Stomach (tissue), 9 donors: ENCODE results near the gene BCAS3. TPM values are rescaled to one million over a fixed set of nuclear protein-coding genes. Genes with fewer than 3 reads are reported as not detected.
"Not testable (repeated sequence)": the region's sequence is repeated elsewhere in the genome, so short reads cannot be mapped to it uniquely, and the experiment has no call there.

Experiments
- DNase-seq, 2 donors: peaks; one replicate each; pipeline versions ENCODE4 v3.0.0 to v3.0.0-alpha.2; 2013 to 2019
- H3K27ac ChIP-seq, 5 donors: fragments of 200-600 bp in 4 of 5; sonication (generic) in 4 of 5; one replicate each; pipeline ENCODE4 v1.5.1; 2013 to 2019; ENCODE audit warnings: mild to moderate bottlenecking in 1 of 5, moderate library complexity in 1 of 5
- H3K27me3 ChIP-seq, 3 donors: fragments of 200-600 bp; sonication (generic); one replicate each; pipeline ENCODE4 v1.5.1; 2017 to 2019; ENCODE audit warnings: mixed run types in 1 of 3
- H3K36me3 ChIP-seq, 4 donors: fragments of 200-600 bp; sonication (generic); 1 replicate in 3 of 4; 2 replicates in 1 of 4; pipeline ENCODE4 v1.5.1; 2016 to 2019
- H3K4me1 ChIP-seq, 4 donors: fragments of 200-600 bp; sonication (generic); one replicate each; pipeline ENCODE4 v1.5.1; 2016 to 2019
- H3K4me3 ChIP-seq, 4 donors: fragments of 200-600 bp; sonication (generic) in 3 of 4; one replicate each; pipeline ENCODE4 v1.5.1; 2016 to 2019; ENCODE audit warnings: mild to moderate bottlenecking in 1 of 4
- H3K9me3 ChIP-seq, 4 donors: fragments of 200-600 bp; sonication (generic); one replicate each; pipeline ENCODE4 v1.5.1; 2016 to 2019
- CTCF ChIP-seq, 7 experiments: fragments of 450-650 bp in 4 of 7; fragments of 200-600 bp in 3 of 7; sonication (generic) in 3 of 7; IDR thresholded peaks; one replicate each; pipeline ENCODE4 v1.5.1; 2016 to 2019; ENCODE audit warnings: antibody characterized with exemption in 7 of 7, control low read depth in 2 of 7, mild to moderate bottlenecking in 1 of 7
- EP300 ChIP-seq: sonication (generic); formaldehyde crosslinking; IDR thresholded peaks from one replicate; pipeline ENCODE4 v1.6.1; 2017; ENCODE audit warnings: antibody characterized with exemption
- POLR2A ChIP-seq, 4 donors: fragments of 450-650 bp; IDR thresholded peaks; one replicate each; pipeline ENCODE4 v1.6.1; 2016; ENCODE audit warnings: antibody characterized with exemption in 4 of 4, control low read depth in 2 of 4, mild to moderate bottlenecking in 1 of 4, moderate library complexity in 1 of 4
- POLR2AphosphoS5 ChIP-seq, 3 donors: sonication (generic); formaldehyde crosslinking; IDR thresholded peaks; one replicate each; pipeline ENCODE4 v1.6.1; 2016; ENCODE audit warnings: antibody characterized with exemption in 3 of 3
- WGBS, 5 donors: extraction: QIAGEN DNeasy Blood & Tissue Kit in 3 of 5; methylation state at CpG; one replicate each; pipeline versions ENCODE4 v1.1.5 to v1.1.7; 2013 to 2018; 5-methylcytosine and 5-hydroxymethylcytosine counted together
- intact Hi-C: fragments of 100-400 bp; cut with DNase I; formaldehyde crosslinking; loops from one replicate; pipeline ENCODE4 v1.15.1; 2023; ENCODE audit warnings: low total_unique reads
- polyA plus RNA-seq, 3 donors: library from polyadenylated mRNA; stranded (reverse); fragments of 200-250 nt; gene quantifications; one replicate each; pipeline ENCODE4 v1.2.3, GENCODE V29; 2013
- total RNA-seq, 5 donors: library from RNA; depleted of rRNA; stranded (reverse); fragments of >200 nt; gene quantifications; one replicate each; pipeline versions ENCODE4 v1.1.0 to v1.2.3, GENCODE V29; 2014 to 2016
- donor health status: healthy with polysubstance abuse.
- donor health status: Bipolar disorder and iron deficiency.
- donor health status: healthy.

The BCAS3 gene
- total and polyA plus RNA-seq, 8 donors, result 4.9 to 150 (median 25.3) TPM

- WGBS, 5 donors, result 95 to 100% (median 97%) methylated on average over 1 of the region's 1 CpG
- Histone ChIP-seq H3K27ac (no peak overlapping the region), H3K27me3 (no peaks in the 10 kb centered on the region), H3K4me3 (no peak overlapping the region), H3K9me3 (peaks cover 0 to 14% (median 4%) of the 10 kb centered on the region in 4 donors), H3K36me3 (peaks cover 3 to 15% (median 7%) of the 10 kb centered on the region in 4 donors), H3K4me1 (no peaks in the 10 kb centered on the region)
- intact Hi-C loops, result no loop called here
- TF ChIP-seq EP300 (no peak), POLR2AphosphoS5 (IDR thresholded peaks at IDR 0.05) (no peak), POLR2A (IDR thresholded peaks at IDR 0.05) (no peak), CTCF (IDR thresholded peaks at IDR 0.05) (no peak)
- DNase-seq, result no peak
These were observed 79.8 kb downstream of the BCAS3 start for GRCh38 chr17:60757437-60757836.

GRCh38 chr17:60759756-60760155 lies 82.1 kb downstream of the BCAS3 start:
- TF ChIP-seq POLR2A (IDR thresholded peaks at IDR 0.05) (no peak), CTCF (IDR thresholded peaks at IDR 0.05) (no peak), POLR2AphosphoS5 (IDR thresholded peaks at IDR 0.05) (no peak)
- intact Hi-C loops, result no loop called here
- H3K9me3 ChIP-seq, result peaks cover 0 to 14% (median 4%) of the 10 kb centered on the region in 4 donors

DNA sequence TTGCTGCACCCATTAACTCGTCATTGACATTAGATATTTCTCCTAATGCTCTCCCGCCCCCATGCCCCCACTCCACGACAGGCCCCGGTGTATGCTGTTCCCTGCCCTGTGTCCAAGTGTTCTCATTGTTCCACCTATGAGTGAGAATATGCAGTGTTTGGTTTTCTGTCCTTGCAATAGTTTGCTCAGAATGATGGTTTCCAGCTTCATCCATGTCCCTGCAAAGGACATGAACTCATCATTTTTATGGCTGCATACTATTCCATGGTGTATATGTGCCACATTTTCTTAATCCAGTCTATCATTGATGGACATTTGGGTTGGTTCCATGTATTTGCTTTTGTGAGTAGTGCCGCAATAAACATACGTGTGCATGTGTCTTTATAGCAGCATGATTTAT lies 83.7 kb downstream of the BCAS3 start:
- H3K4me1 ChIP-seq, DNase-seq, intact Hi-C loops, H3K4me3 ChIP-seq, H3K27ac ChIP-seq, H3K27me3 ChIP-seq: not testable (repeated sequence)
- 88 to 98% (median 98%) methylated on average over 6 of the region's 6 CpGs for WGBS, 5 donors
- H3K36me3 ChIP-seq, result peaks cover 3 to 18% (median 7%) of the 10 kb centered on the region in 4 donors
- peaks cover 0 to 14% (median 4%) of the 10 kb centered on the region in 4 donors for H3K9me3 ChIP-seq

More at GRCh38 chr17:60759756-60760155, 82.1 kb downstream of the BCAS3 start:
- Histone ChIP-seq H3K4me3 (no peak overlapping the region), H3K36me3 (peaks cover 3 to 15% (median 7%) of the 10 kb centered on the region in 4 donors), H3K27me3 (no peaks in the 10 kb centered on the region), H3K4me1 (no peaks in the 10 kb centered on the region), H3K27ac (no peak overlapping the region)
- DNase-seq, result no peak

- no peak for DNase-seq
- Histone ChIP-seq H3K9me3 (no peaks in the 10 kb centered on the region), H3K4me3 (no peak overlapping the region), H3K4me1 (no peaks in the 10 kb centered on the region), H3K36me3 (peaks cover 0 to 11% (median 0%) of the 10 kb centered on the region in 4 donors), H3K27me3 (no peaks in the 10 kb centered on the region), H3K27ac (no peak overlapping the region)
- intact Hi-C loops, result no loop called here
- TF ChIP-seq POLR2AphosphoS5 (IDR thresholded peaks at IDR 0.05) (no peak), POLR2A (IDR thresholded peaks at IDR 0.05) (no peak), EP300 (no peak), CTCF (IDR thresholded peaks at IDR 0.05) (no peak)
- WGBS, 5 donors, result 89 to 96% (median 94%) methylated on average over 13 of the region's 13 CpGs
These were observed 89.1 kb downstream of the BCAS3 start for GRCh38 chr17:60766778-60767190.

- Histone ChIP-seq H3K9me3 (no peaks in the 10 kb centered on the region), H3K27ac (no peak overlapping the region), H3K4me3 (no peak overlapping the region), H3K4me1 (no peaks in the 10 kb centered on the region), H3K36me3 (peaks cover 0 to 11% (median 0%) of the 10 kb centered on the region in 4 donors), H3K27me3 (no peaks in the 10 kb centered on the region)
- DNase-seq, result no peak
- intact Hi-C loops, result no loop called here
- TF ChIP-seq CTCF (IDR thresholded peaks at IDR 0.05), result no peak
- no peak for TF ChIP-seq EP300
- TF ChIP-seq POLR2A (IDR thresholded peaks at IDR 0.05), result no peak
- TF ChIP-seq POLR2AphosphoS5 (IDR thresholded peaks at IDR 0.05), result no peak
- WGBS, 5 donors, result 83 to 97% (median 97%) methylated on average over 4 of the region's 4 CpGs
These were observed 90.2 kb downstream of the BCAS3 start for GRCh38 chr17:60767744-60768308.
